PC-3 (cell line): ENCODE results near the gene FTO. TPM values are rescaled to one million over a fixed set of nuclear protein-coding genes. Genes with fewer than 3 reads are reported as not detected.

Experiments used
- ATAC-seq: fragments of 200-7000 bp; cut with Tn5 transposase; 2 replicates; pipeline ENCODE4 v1.9.1; 2020; ENCODE audit warnings: mild to moderate bottlenecking, moderate library complexity
- BruUV-seq: library from RNA; stranded (reverse); fragments of 400-500 nt; replicated peaks from 2 replicates; lab custom pipeline; 2021; lab: Mats Ljungman, UMichigan
- CTCF ChIA-PET: fragments of 300-600 bp; sonication (Branson Sonifier 250); formaldehyde crosslinking; loops from one replicate; lab custom pipeline; 2022; ENCODE audit warnings: antibody characterized with exemption; lab: Charles Lee
- POLR2A ChIA-PET: fragments of 300-600 bp; sonication (Branson Sonifier 250); formaldehyde crosslinking; loops from one replicate; lab custom pipeline; 2022; ENCODE audit warnings: antibody characterized with exemption; ENCODE audit not compliant: unreplicated experiment; lab: Charles Lee
- DNase-seq: peaks from one replicate; pipeline ENCODE4 v3.0.0-alpha.2; 2015
- H2AFZ ChIP-seq: fragments of 300-600 bp; sonication (generic); 2 replicates; pipeline ENCODE4 v1.6.0; 2016; ENCODE audit warnings: antibody characterized with exemption, low read length
- H3F3A ChIP-seq: fragments of 300-600 bp; sonication (generic); one replicate; pipeline ENCODE4 v1.6.0; 2017; ENCODE audit warnings: antibody characterized with exemption, low read length, control low read depth, mild to moderate bottlenecking; ENCODE audit not compliant: unreplicated experiment
- H3K27ac ChIP-seq: fragments of 300-600 bp; sonication (generic); 2 replicates; pipeline ENCODE4 v1.5.1; 2016; ENCODE audit warnings: mild to moderate bottlenecking, low read length
- H3K27me3 ChIP-seq: fragments of 300-600 bp; sonication (generic); 2 replicates; pipeline ENCODE4 v1.6.1; 2016; ENCODE audit warnings: low read length, mixed read lengths
- H3K36me3 ChIP-seq: fragments of 300-600 bp; sonication (generic); 2 replicates; pipeline ENCODE4 v1.6.1; 2016; ENCODE audit warnings: low read depth, mixed run types, low read length, mixed read lengths
- H3K4me1 ChIP-seq: fragments of 300-600 bp; sonication (generic); 2 replicates; pipeline ENCODE4 v1.5.1; 2016; ENCODE audit warnings: low read length; ENCODE audit not compliant: insufficient read depth
- H3K4me2 ChIP-seq: fragments of 300-600 bp; sonication (generic); 2 replicates; pipeline ENCODE4 v1.6.0; 2016; ENCODE audit warnings: low read length
- H3K4me3 ChIP-seq: fragments of 300-600 bp; sonication (generic); 2 replicates; pipeline ENCODE4 v1.5.1; 2016; ENCODE audit warnings: mild to moderate bottlenecking, low read length, mixed read lengths
- H3K79me2 ChIP-seq: fragments of 300-600 bp; sonication (generic); 2 replicates; pipeline ENCODE4 v1.6.1; 2017; ENCODE audit warnings: low read length, mixed read lengths
- H3K9ac ChIP-seq: fragments of 300-600 bp; sonication (generic); 2 replicates; pipeline ENCODE4 v1.6.0; 2016; ENCODE audit warnings: mild to moderate bottlenecking, low read length
- H3K9me2 ChIP-seq: fragments of 300-600 bp; sonication (generic); replicated peaks from 2 replicates; pipeline ENCODE4 v1.6.1; 2016; ENCODE audit warnings: mixed run types, low read length, mixed read lengths
- H3K9me3 ChIP-seq: fragments of 300-600 bp; sonication (generic); 2 replicates; pipeline ENCODE4 v1.6.1; 2016; ENCODE audit warnings: low read length, mixed read lengths
- H4K20me1 ChIP-seq: fragments of 300-600 bp; sonication (generic); 2 replicates; pipeline ENCODE4 v1.6.1; 2016; ENCODE audit warnings: low read length, mixed read lengths
- CTCF ChIP-seq: fragments of 300-600 bp; sonication (generic); conservative IDR thresholded peaks from 2 replicates; pipeline ENCODE4 v1.5.1; 2017; ENCODE audit warnings: antibody characterized with exemption, low read depth, mild to moderate bottlenecking, low read length
- EZH2 ChIP-seq: fragments of 300-600 bp; sonication (generic); IDR thresholded peaks from one replicate; pipeline ENCODE4 v1.6.1; 2017; ENCODE audit warnings: antibody characterized with exemption, mild to moderate bottlenecking, low read length; ENCODE audit not compliant: unreplicated experiment
- EZH2phosphoT487 ChIP-seq: fragments of 300-600 bp; sonication (generic); IDR thresholded peaks from 2 replicates; pipeline ENCODE4 v1.6.1; 2018; ENCODE audit warnings: mild to moderate bottlenecking, antibody characterized with exemption, low read length, borderline replicate concordance
- intact Hi-C: fragments of 100-400 bp; cut with micrococcal nuclease; formaldehyde crosslinking; loops from 2 replicates; pipeline ENCODE4 v1.9.0; 2023
- total RNA-seq: library from RNA; depleted of rRNA; stranded (reverse); fragments of >200 nt; gene quantifications from 2 replicates; pipeline ENCODE4 v1.2.3, GENCODE V29; 2014

Gene FTO
- total RNA-seq, 1 experiment from 2014 or later, result 27.0 TPM

GRCh38 chr16:54199487-54200160, 495.7 kb downstream of the FTO start:
- Histone ChIP-seq H3K9me2 (no peaks in the 10 kb centered on the region), H3K27ac (no peak overlapping the region), H3K36me3 (no peaks in the 10 kb centered on the region), H2AFZ (no peak overlapping the region), H3K9ac (no peak overlapping the region), H3K4me3 (no peak overlapping the region), H3K79me2 (no peaks in the 10 kb centered on the region), H3K4me2 (no peak overlapping the region), H3F3A (no peaks in the 10 kb centered on the region), H3K27me3 (no peaks in the 10 kb centered on the region), H4K20me1 (no peaks in the 10 kb centered on the region), H3K9me3 (no peaks in the 10 kb centered on the region), H3K4me1 (no peaks in the 10 kb centered on the region)
- DNase-seq (no peak), ATAC-seq (no peak)
- CTCF ChIA-PET, result no interaction called here
- POLR2A ChIA-PET, result no interaction called here
- intact Hi-C loops, result no loop called here
- TF ChIP-seq EZH2 (no peak), EZH2phosphoT487 (no peak), CTCF (no peak)
- BruUV-seq, result no TSS peak

GRCh38 chr16:54200161-54200534, 496.2 kb downstream of the FTO start:
- Histone ChIP-seq H2AFZ (no peak overlapping the region), H3K36me3 (no peaks in the 10 kb centered on the region), H3K27ac (no peak overlapping the region), H3K9me2 (no peaks in the 10 kb centered on the region), H3K4me3 (no peak overlapping the region), H3K9me3 (no peaks in the 10 kb centered on the region), H3K79me2 (no peaks in the 10 kb centered on the region), H3K9ac (no peak overlapping the region), H3K4me1 (no peaks in the 10 kb centered on the region), H3K27me3 (no peaks in the 10 kb centered on the region), H4K20me1 (no peaks in the 10 kb centered on the region), H3K4me2 (no peak overlapping the region), H3F3A (no peaks in the 10 kb centered on the region)
- POLR2A ChIA-PET, result no interaction called here
- no TSS peak for BruUV-seq
- intact Hi-C loops, result no loop called here
- ATAC-seq, result no peak
- DNase-seq, result no peak
- CTCF ChIA-PET, result no interaction called here
- TF ChIP-seq CTCF (no peak), EZH2phosphoT487 (no peak), EZH2 (no peak)

- Histone ChIP-seq H3F3A (no peaks in the 10 kb centered on the region), H3K9me3 (no peaks in the 10 kb centered on the region), H3K79me2 (no peaks in the 10 kb centered on the region), H3K4me1 (no peaks in the 10 kb centered on the region), H3K9me2 (no peaks in the 10 kb centered on the region), H3K27me3 (peaks cover 4% of the 10 kb centered on the region; the same call in 1 of the 2 replicates), H3K4me2 (no peak overlapping the region), H3K36me3 (no peaks in the 10 kb centered on the region), H4K20me1 (no peaks in the 10 kb centered on the region), H3K4me3 (no peak overlapping the region), H3K27ac (no peak overlapping the region), H3K9ac (no peak overlapping the region), H2AFZ (no peak overlapping the region)
- no peak for TF ChIP-seq EZH2phosphoT487
- TF ChIP-seq CTCF, result no peak
- no peak for TF ChIP-seq EZH2
- BruUV-seq, result no TSS peak
- no peak for DNase-seq
- intact Hi-C loops, result no loop called here
- POLR2A ChIA-PET, result no interaction called here
- ATAC-seq, result no peak
- CTCF ChIA-PET, result no interaction called here
Observed at GRCh38 chr16:54200720-54201119, 496.8 kb downstream of the FTO start.
